ENCODE results near the gene PGF.

Gene PGF

GRCh38 chr14:74892745-74893144 lies 62.7 kb downstream of the PGF start:
- peak; percentile 45 to 55 for DNase-seq

- DNase-seq: no peak
These were observed 63.5 kb downstream of the PGF start for GRCh38 chr14:74891870-74892269.

Measured in Kasumi-1 (cell line).